GM18909 (cell line): ENCODE data around the gene TXNIP.

Experiments used
- ATAC-seq: cut with Tn5 transposase; IDR thresholded peaks from one replicate; pipeline ENCODE4 v1.9.1; 2021; ENCODE audit warnings: mild to moderate bottlenecking; ENCODE audit not compliant: unreplicated experiment, poor library complexity

The TXNIP gene

GRCh38 chr1:145964328-145965118 is 31.9 kb downstream of the TXNIP start, which contains the start of the genes ANKRD34A and POLR3GL:
TSS of gene ANKRD34A (minus strand) at chr1:145964575. CDS start at chr1:145961759, 2,816 bp downstream.
TSS of gene POLR3GL (plus strand) at chr1:145964690. CDS start at chr1:145974866, 10,176 bp downstream.
- ATAC-seq, result peak; percentile 90

- ATAC-seq, result no peak
Observed at GRCh38 chr1:145963265-145964019, 32.9 kb downstream of the TXNIP start.

GRCh38 chr1:145962157-145963102 is 33.9 kb downstream of the TXNIP start:
- ATAC-seq, result no peak

- no peak for ATAC-seq
Observed at GRCh38 chr1:145961425-145962156, 34.8 kb downstream of the TXNIP start.

- ATAC-seq, result no peak
Observed at GRCh38 chr1:145961109-145961424, 35.3 kb downstream of the TXNIP start.

GRCh38 chr1:145960468-145961108 is 35.8 kb downstream of the TXNIP start:
- ATAC-seq, result no peak

GRCh38 chr1:145959957-145960467 is 36.4 kb downstream of the TXNIP start:
- no peak for ATAC-seq

- ATAC-seq, result no peak
Observed at GRCh38 chr1:145959333-145959732, 37.0 kb downstream of the TXNIP start.

GRCh38 chr1:145958734-145959133 is 37.6 kb downstream of the TXNIP start:
- ATAC-seq, result no peak

GRCh38 chr1:145957443-145958319 is 38.7 kb downstream of the TXNIP start, which contains the start of gene LIX1L:
TSS of gene LIX1L (minus strand) at chr1:145958017. CDS start at chr1:145957927, 90 bp downstream.
- peak; percentile 87 for ATAC-seq

GRCh38 chr1:145956781-145957442 is 39.5 kb downstream of the TXNIP start:
- no peak for ATAC-seq

- no peak for ATAC-seq
Observed at GRCh38 chr1:145956361-145956760, 40.0 kb downstream of the TXNIP start.

GRCh38 chr1:145955436-145955835 is 40.9 kb downstream of the TXNIP start:
- ATAC-seq, result no peak

- ATAC-seq, result no peak
Observed at GRCh38 chr1:145953861-145954260, 42.5 kb downstream of the TXNIP start.

- no peak for ATAC-seq
Observed at GRCh38 chr1:145952903-145953302, 43.5 kb downstream of the TXNIP start.

- no peak for ATAC-seq
Observed at GRCh38 chr1:145951526-145951925, 44.9 kb downstream of the TXNIP start.

GRCh38 chr1:145949219-145949618 is 47.2 kb downstream of the TXNIP start:
- no peak for ATAC-seq
